Upper lobe of right lung (tissue), 1 donor: Measurements from ENCODE around the gene PIK3AP1. TPM values are rescaled to one million over a fixed set of nuclear protein-coding genes. Genes with fewer than 3 reads are reported as not detected.

Experiments used
- ATAC-seq: fragments of 200-7000 bp; cut with Tn5 transposase; one replicate; pipeline ENCODE4 v1.9.1; 2020; ENCODE audit warnings: mild to moderate bottlenecking, moderate library complexity
- DNase-seq: peaks from one replicate; pipeline ENCODE4 v3.0.0-alpha.2; 2020
- H3K27ac ChIP-seq: fragments of 200-600 bp; one replicate; pipeline ENCODE4 v1.8.0; 2022
- H3K27me3 ChIP-seq: fragments of 200-600 bp; one replicate; pipeline ENCODE4 v1.8.0; 2022; ENCODE audit warnings: mild to moderate bottlenecking
- H3K36me3 ChIP-seq: fragments of 200-600 bp; one replicate; pipeline ENCODE4 v1.8.0; 2022
- H3K4me1 ChIP-seq: fragments of 200-600 bp; one replicate; pipeline ENCODE4 v1.8.0; 2022
- H3K4me3 ChIP-seq: fragments of 200-600 bp; one replicate; pipeline ENCODE4 v1.8.0; 2022; ENCODE audit warnings: mild to moderate bottlenecking
- H3K9me3 ChIP-seq: fragments of 200-600 bp; one replicate; pipeline ENCODE4 v1.8.0; 2022
- intact Hi-C: fragments of 100-400 bp; cut with DNase I; formaldehyde crosslinking; loops from one replicate; pipeline ENCODE4 v1.11.0; 2022
- long read RNA-seq: library from polyadenylated mRNA; unstranded; transcript quantifications from one replicate; pipeline ENCODE4 v2.0.0, GENCODE V29; 2021
- total RNA-seq: library from RNA; stranded (reverse); fragmentation: NEBNext Ultra II Directional; extraction: Animal tissue kit (Norgen Biotek cat#: 25700); gene quantifications from one replicate; pipeline ENCODE4 v1.2.1, GENCODE V29; 2021
- TF ChIP-seq, protein P1 (sequence below): fragments of 200-600 bp; IDR thresholded peaks from one replicate; pipeline ENCODE4 v1.8.0; 2022; ENCODE audit warnings: antibody characterized with exemption
- donor health status: DM: no; HTN: yes; CAD: no; lungs with severe emphysema.

The PIK3AP1 gene, protein sequence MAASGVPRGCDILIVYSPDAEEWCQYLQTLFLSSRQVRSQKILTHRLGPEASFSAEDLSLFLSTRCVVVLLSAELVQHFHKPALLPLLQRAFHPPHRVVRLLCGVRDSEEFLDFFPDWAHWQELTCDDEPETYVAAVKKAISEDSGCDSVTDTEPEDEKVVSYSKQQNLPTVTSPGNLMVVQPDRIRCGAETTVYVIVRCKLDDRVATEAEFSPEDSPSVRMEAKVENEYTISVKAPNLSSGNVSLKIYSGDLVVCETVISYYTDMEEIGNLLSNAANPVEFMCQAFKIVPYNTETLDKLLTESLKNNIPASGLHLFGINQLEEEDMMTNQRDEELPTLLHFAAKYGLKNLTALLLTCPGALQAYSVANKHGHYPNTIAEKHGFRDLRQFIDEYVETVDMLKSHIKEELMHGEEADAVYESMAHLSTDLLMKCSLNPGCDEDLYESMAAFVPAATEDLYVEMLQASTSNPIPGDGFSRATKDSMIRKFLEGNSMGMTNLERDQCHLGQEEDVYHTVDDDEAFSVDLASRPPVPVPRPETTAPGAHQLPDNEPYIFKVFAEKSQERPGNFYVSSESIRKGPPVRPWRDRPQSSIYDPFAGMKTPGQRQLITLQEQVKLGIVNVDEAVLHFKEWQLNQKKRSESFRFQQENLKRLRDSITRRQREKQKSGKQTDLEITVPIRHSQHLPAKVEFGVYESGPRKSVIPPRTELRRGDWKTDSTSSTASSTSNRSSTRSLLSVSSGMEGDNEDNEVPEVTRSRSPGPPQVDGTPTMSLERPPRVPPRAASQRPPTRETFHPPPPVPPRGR
- total RNA-seq: 65.2 TPM
- long read RNA-seq, full-length matches to known transcripts: 68 of 138 reads
- long read RNA-seq, partial matches to known transcripts: 44 of 138 reads
- long read RNA-seq, other reads (novel, unspliced or antisense): 26 of 138 reads

DNA sequence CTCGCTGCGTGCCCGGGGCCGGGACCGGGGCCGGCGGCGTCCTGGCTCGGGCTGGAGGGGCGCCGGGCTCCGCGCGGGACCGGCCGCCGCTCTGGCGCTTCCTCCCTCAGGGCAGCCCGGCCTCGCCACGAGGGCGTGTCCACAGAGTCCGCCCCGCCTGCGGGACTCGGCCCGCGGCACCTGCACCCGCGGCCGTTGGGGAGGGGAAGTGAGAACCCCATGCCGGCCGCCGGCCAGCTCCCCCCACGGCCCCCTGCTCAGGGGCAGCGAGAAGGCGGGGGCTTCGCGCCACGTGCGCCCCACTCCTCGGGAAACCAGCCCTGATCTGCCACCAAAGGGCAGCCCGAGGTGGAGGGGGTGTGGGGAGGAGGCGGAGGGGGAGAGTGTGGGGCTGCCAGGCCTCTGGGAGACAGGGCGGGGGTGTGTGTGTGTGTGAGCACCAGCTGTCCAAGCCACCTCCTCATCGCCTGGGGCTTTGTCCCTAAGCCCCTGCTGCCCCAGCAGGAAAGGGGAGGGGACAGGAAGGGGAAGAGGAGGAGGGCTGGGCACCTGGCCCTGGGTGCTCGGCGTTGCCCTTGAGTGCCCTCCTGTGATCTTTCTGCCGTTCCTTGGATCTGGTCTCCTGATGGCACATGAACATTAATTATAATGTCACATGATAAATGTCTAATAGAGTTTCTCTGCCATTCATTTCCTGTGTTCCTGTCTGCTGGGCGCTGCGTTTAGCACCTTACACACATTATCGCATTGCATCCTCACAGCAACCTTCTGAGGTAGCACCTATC is at the start of gene PIK3AP1:
TSS of gene PIK3AP1 (minus strand) at position 93 of the 785 bp plus-strand sequence. CDS start 120 bp downstream, outside the sequence.
- ATAC-seq: peak; percentile 89

DNA sequence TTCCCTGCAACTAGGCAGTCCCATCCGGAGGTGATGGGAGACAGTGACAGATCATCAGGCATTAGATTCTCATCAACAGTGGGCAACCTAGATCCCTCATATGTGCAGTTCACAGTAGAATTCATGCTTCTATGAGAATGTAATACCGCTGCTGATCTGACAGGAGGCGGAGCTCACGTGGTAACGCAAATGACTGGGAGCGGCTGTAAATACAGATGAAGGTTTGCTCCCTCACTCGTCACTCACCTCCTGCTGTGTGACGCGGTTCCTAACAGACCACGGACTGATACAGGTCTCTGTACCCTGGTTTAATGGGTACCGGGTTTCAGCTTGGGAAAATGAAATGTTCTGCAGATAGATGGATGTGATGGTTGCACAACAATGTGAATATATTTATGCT is 47.8 kb upstream of the PIK3AP1 start:
- Histone ChIP-seq H3K36me3 (no peaks in the 10 kb centered on the region), H3K9me3 (no peaks in the 10 kb centered on the region), H3K4me3 (no peak overlapping the region), H3K27me3 (no peaks in the 10 kb centered on the region), H3K4me1 (peaks cover 3% of the 10 kb centered on the region), H3K27ac (no peak overlapping the region)
- intact Hi-C loops: no loop called here
- ATAC-seq (no peak), DNase-seq (no peak)
- TF ChIP-seq, protein P1, sequence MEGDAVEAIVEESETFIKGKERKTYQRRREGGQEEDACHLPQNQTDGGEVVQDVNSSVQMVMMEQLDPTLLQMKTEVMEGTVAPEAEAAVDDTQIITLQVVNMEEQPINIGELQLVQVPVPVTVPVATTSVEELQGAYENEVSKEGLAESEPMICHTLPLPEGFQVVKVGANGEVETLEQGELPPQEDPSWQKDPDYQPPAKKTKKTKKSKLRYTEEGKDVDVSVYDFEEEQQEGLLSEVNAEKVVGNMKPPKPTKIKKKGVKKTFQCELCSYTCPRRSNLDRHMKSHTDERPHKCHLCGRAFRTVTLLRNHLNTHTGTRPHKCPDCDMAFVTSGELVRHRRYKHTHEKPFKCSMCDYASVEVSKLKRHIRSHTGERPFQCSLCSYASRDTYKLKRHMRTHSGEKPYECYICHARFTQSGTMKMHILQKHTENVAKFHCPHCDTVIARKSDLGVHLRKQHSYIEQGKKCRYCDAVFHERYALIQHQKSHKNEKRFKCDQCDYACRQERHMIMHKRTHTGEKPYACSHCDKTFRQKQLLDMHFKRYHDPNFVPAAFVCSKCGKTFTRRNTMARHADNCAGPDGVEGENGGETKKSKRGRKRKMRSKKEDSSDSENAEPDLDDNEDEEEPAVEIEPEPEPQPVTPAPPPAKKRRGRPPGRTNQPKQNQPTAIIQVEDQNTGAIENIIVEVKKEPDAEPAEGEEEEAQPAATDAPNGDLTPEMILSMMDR: no peak

More for the DNA sequence above, at the start of gene PIK3AP1:
- intact Hi-C loops: no loop called here
- Histone ChIP-seq H3K36me3 (no peaks in the 10 kb centered on the region), H3K27ac (peak within 1 kb of the TSS; percentile 66), H3K4me3 (peak within 1 kb of the TSS; percentile 62), H3K4me1 (peaks cover 10% of the 10 kb centered on the region), H3K9me3 (no peaks in the 10 kb centered on the region), H3K27me3 (no peaks in the 10 kb centered on the region)
- DNase-seq: peak; percentile 88
- TF ChIP-seq, protein P1: no peak

DNA sequence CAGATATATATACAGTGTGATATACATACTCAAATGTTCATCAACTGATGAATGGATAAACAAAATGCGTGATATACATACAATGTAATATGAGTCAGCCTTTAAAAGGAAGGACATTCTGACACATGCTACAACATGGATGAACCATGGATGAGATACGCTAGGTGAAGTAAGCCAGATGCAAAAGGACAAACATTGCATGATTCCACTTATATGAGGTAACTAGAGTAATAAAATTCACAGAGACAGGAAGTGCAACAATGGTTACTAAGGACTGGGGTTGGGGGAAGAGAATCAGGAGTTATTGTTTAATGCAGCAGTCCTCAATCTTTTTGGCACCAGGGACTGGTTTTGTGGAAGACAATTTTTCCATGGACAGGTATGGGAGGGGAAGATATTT is 47.3 kb upstream of the PIK3AP1 start:
- intact Hi-C loops: no loop called here
- TF ChIP-seq, protein P1: no peak
- no peak overlapping the region for H3K4me3 ChIP-seq
- no peaks in the 10 kb centered on the region for H3K27me3 ChIP-seq
- no peak for ATAC-seq
- H3K4me1 ChIP-seq: peaks cover 3% of the 10 kb centered on the region
- H3K9me3 ChIP-seq: no peaks in the 10 kb centered on the region
- H3K36me3 ChIP-seq: no peaks in the 10 kb centered on the region
- no peak overlapping the region for H3K27ac ChIP-seq
- no peak for DNase-seq

DNA sequence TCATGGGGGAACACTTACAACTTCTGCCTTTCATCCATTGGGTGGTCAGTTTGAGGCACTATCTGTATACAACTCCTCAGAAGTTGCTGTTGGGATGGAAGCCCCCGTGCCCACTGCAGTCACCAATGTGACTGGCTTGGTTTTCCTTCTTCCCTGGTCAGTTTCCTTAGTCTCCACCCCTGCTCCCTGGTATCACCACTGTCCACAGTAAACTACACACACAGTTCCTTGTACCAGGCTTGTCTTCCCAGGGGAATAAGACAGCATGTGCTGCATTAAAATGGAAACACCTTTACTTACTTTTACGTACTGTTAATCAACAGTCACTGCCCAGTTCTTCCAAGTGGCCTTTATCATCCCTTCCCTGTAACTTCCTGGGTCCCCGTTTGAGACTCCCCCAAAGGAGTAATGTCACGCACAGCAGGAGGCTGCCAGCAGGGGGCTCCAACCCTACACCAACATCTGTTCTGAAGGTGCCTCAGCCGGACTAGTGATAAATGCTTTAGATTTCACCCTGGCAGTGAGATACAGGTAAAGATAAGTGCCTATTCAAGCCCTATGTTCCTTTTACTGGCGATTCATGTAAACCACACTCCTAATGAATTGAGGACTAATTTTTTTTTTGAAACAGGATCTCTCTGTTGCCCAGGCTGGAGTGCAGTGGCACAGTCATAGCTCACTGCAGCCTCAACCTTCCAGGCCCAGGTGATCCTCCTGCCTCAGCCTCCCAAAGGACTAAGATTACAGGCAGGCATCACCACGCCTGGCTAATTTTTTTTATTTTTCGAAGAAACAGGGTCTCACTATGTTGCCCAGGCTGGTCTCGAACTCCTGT is 45.3 kb upstream of the PIK3AP1 start:
- ATAC-seq: peak; percentile 94
- TF ChIP-seq, protein P1: peak; percentile 87
- intact Hi-C loops: no loop called here
- no peaks in the 10 kb centered on the region for H3K36me3 ChIP-seq
- H3K4me1 ChIP-seq: peaks cover 3% of the 10 kb centered on the region
- DNase-seq: peak; percentile 82
- H3K4me3 ChIP-seq: no peak overlapping the region
- H3K9me3 ChIP-seq: no peaks in the 10 kb centered on the region
- no peak overlapping the region for H3K27ac ChIP-seq
- H3K27me3 ChIP-seq: no peaks in the 10 kb centered on the region
